Breast epithelium (tissue), 3 donors: ENCODE results near the gene CCDC184.

Experiments
- CTCF ChIP-seq, 3 donors: fragments of 450-650 bp; IDR thresholded peaks; one replicate each; pipeline ENCODE4 v1.5.1; 2016 to 2017; ENCODE audit warnings: antibody characterized with exemption in 3 of 3, mild to moderate bottlenecking in 3 of 3, moderate library complexity in 3 of 3
- POLR2A ChIP-seq: fragments of 450-650 bp; IDR thresholded peaks from one replicate; pipeline ENCODE4 v1.6.1; 2016; ENCODE audit warnings: antibody characterized with exemption, mild to moderate bottlenecking, moderate library complexity

- TF ChIP-seq POLR2A (no peak), CTCF (IDR thresholded peaks at IDR 0.05) (no peak)
Observed at GRCh38 chr12:48169011-48169410, 14.4 kb upstream of the CCDC184 start.
